ENCODE measurements around the gene SIGLEC10. TPM values are rescaled to one million over a fixed set of nuclear protein-coding genes. Genes with fewer than 3 reads are reported as not detected.
A peak's percentile ranks its signal among the peaks of the same experiment; 100 is the strongest.

Gene SIGLEC10
- total and polyA plus RNA-seq, 9 of the 15 experiments (the other 6 are each of a cell fraction or from before 2014, with no cell fraction given) = 0.10 to 1.8 (median 0.82) TPM

- no peak for TF ChIP-seq TRIM25 (IDR thresholded peaks at IDR 0.05; ENCODE audit: borderline replicate concordance)
- TF ChIP-seq, protein P1, sequence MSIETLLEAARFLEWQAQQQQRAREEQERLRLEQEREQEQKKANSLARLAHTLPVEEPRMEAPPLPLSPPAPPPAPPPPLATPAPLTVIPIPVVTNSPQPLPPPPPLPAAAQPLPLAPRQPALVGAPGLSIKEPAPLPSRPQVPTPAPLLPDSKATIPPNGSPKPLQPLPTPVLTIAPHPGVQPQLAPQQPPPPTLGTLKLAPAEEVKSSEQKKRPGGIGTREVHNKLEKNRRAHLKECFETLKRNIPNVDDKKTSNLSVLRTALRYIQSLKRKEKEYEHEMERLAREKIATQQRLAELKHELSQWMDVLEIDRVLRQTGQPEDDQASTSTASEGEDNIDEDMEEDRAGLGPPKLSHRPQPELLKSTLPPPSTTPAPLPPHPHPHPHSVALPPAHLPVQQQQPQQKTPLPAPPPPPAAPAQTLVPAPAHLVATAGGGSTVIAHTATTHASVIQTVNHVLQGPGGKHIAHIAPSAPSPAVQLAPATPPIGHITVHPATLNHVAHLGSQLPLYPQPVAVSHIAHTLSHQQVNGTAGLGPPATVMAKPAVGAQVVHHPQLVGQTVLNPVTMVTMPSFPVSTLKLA (conservative IDR thresholded peaks at IDR 0.05) = peak; percentile 67 to 82
- TF ChIP-seq EGR1 (conservative IDR thresholded peaks at IDR 0.05) = peak; percentile 96
- peak; percentile 91 for TF ChIP-seq KLF1 (tag; IDR thresholded peaks at IDR 0.05)
- TF ChIP-seq ETV1 (tag; conservative IDR thresholded peaks at IDR 0.05; ENCODE audit: low read depth) = peak; percentile 76
- TF ChIP-seq ADNP (tag; IDR thresholded peaks at IDR 0.05) = no peak
- TF ChIP-seq ZNF318 (IDR thresholded peaks at IDR 0.05; ENCODE audit: borderline replicate concordance in 1 of 2, low read depth in 1 of 2) = peak in 1 of 2 experiments; percentile 52; a peak in 1 of 4 replicates
- peak; percentile 49 for TF ChIP-seq NEUROD1 (IDR thresholded peaks at IDR 0.05; ENCODE audit: borderline replicate concordance, low read depth, low read length, partially characterized antibody)
- TF ChIP-seq, protein P2, sequence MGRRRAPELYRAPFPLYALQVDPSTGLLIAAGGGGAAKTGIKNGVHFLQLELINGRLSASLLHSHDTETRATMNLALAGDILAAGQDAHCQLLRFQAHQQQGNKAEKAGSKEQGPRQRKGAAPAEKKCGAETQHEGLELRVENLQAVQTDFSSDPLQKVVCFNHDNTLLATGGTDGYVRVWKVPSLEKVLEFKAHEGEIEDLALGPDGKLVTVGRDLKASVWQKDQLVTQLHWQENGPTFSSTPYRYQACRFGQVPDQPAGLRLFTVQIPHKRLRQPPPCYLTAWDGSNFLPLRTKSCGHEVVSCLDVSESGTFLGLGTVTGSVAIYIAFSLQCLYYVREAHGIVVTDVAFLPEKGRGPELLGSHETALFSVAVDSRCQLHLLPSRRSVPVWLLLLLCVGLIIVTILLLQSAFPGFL (CRISPR knock-in tag; IDR thresholded peaks at IDR 0.05) = no peak
- no peak for TF ChIP-seq ZC3H4 (CRISPR knock-in tag; IDR thresholded peaks at IDR 0.05; ENCODE audit: borderline replicate concordance)
These were observed 24.3 kb upstream of the SIGLEC10 start (continued) for GRCh38 chr19:51441410-51442390.

Data from K562 (cell line).